B cell (primary cell): ENCODE results near the gene DEDD2. TPM values are rescaled to one million over a fixed set of nuclear protein-coding genes. Genes with fewer than 3 reads are reported as not detected.
A peak's percentile ranks its signal among the peaks of the same experiment; 100 is the strongest.

Experiments
- ATAC-seq: fragments of 200-7000 bp; cut with Tn5 transposase; one replicate; pipeline ENCODE4 v1.10.0; 2021; ENCODE audit warnings: low read depth, mild to moderate bottlenecking, moderate number of reproducible peaks, moderate library complexity
- CTCF ChIA-PET: fragments of 350-600 bp; sonication (Branson Sonifier 250); formaldehyde crosslinking; loops from one replicate; lab custom pipeline; 2021; ENCODE audit warnings: antibody characterized with exemption, inconsistent platforms; lab: Charles Lee
- POLR2A ChIA-PET: fragments of 350-600 bp; sonication (Branson Sonifier 250); formaldehyde crosslinking; loops from one replicate; lab custom pipeline; 2021; ENCODE audit warnings: antibody characterized with exemption; lab: Charles Lee
- DNase-seq: peaks from one replicate; pipeline ENCODE4 v3.0.0; 2013
- H2AFZ ChIP-seq: 2 replicates; pipeline ENCODE4 v1.6.1; 2012; ENCODE audit warnings: mild to moderate bottlenecking, low read depth, low read length; ENCODE audit not compliant: insufficient read depth, poor library complexity, severe bottlenecking
- H3K27ac ChIP-seq, 2 donors: 1 replicate in 1 of 2; 2 replicates in 1 of 2; pipeline ENCODE4 v1.5.1; 2012 to 2013; ENCODE audit warnings: low read length in 2 of 2, mild to moderate bottlenecking in 2 of 2, moderate library complexity in 1 of 2
- H3K27me3 ChIP-seq, 4 experiments: fragments of 200-600 bp in 1 of 4; sonication (generic) in 1 of 4; replicated peaks in 1 of 4; 1 replicate in 2 of 4; 2 replicates in 2 of 4; pipeline versions ENCODE4 v1.6.1 to v1.7.0; 2013 to 2016; ENCODE audit warnings: low read length in 3 of 4, mild to moderate bottlenecking in 2 of 4, mixed read lengths in 1 of 4, moderate library complexity in 1 of 4; ENCODE audit not compliant: insufficient read depth in 4 of 4, control insufficient read depth in 3 of 4; ENCODE audit errors: control extremely low read depth in 1 of 4
- H3K36me3 ChIP-seq, 2 experiments: replicated peaks in 1 of 2; 1 replicate in 1 of 2; 2 replicates in 1 of 2; pipeline versions ENCODE4 v1.6.1 to v1.7.1; 2013; ENCODE audit warnings: low read length in 1 of 2; ENCODE audit not compliant: insufficient read depth in 2 of 2, control insufficient read depth in 1 of 2; ENCODE audit errors: control extremely low read depth in 1 of 2, extremely low read depth in 1 of 2
- H3K4me1 ChIP-seq, 2 donors: fragments of 200-600 bp in 1 of 2; sonication (generic) in 1 of 2; 1 replicate in 1 of 2; 2 replicates in 1 of 2; pipeline versions ENCODE4 v1.5.1 to v1.6.1; 2013 to 2017; ENCODE audit warnings: low read length in 2 of 2; ENCODE audit not compliant: control insufficient read depth in 2 of 2, insufficient read depth in 2 of 2
- H3K4me2 ChIP-seq: replicated peaks from 2 replicates; pipeline ENCODE3; 2012; ENCODE audit warnings: mild to moderate bottlenecking, low read depth, low read length; ENCODE audit not compliant: poor library complexity, severe bottlenecking
- H3K4me3 ChIP-seq, 5 experiments: fragments of 200-600 bp in 1 of 5; sonication (generic) in 1 of 5; 1 replicate in 3 of 5; 2 replicates in 2 of 5; pipeline versions ENCODE4 v1.5.1 to v1.7.0; 2011 to 2016; ENCODE audit warnings: low read length in 4 of 5, mild to moderate bottlenecking in 4 of 5, low read depth in 2 of 5, control low read depth in 1 of 5, moderate library complexity in 1 of 5; ENCODE audit not compliant: insufficient read depth in 1 of 5; ENCODE audit errors: control extremely low read depth in 1 of 5, extremely low read depth in 1 of 5
- H3K79me2 ChIP-seq: fragments of 200-600 bp; sonication (generic); one replicate; pipeline ENCODE4 v1.6.0; 2016; ENCODE audit warnings: low read length; ENCODE audit not compliant: control insufficient read depth, insufficient read depth
- H3K9ac ChIP-seq: fragments of 200-600 bp; sonication (generic); 2 replicates; pipeline ENCODE4 v1.6.1; 2017; ENCODE audit warnings: mild to moderate bottlenecking, low read length, moderate library complexity
- H3K9me3 ChIP-seq, 3 donors: one replicate each; pipeline versions ENCODE4 v1.6.1 to v1.7.1; 2013; ENCODE audit warnings: low read length in 2 of 3; ENCODE audit not compliant: control insufficient read depth in 2 of 3, insufficient read depth in 1 of 3; ENCODE audit errors: control extremely low read depth in 1 of 3
- H4K20me1 ChIP-seq: 2 replicates; pipeline ENCODE4 v1.6.0; 2012; ENCODE audit warnings: mild to moderate bottlenecking, low read length; ENCODE audit not compliant: insufficient read depth, control insufficient read depth, poor library complexity, severe bottlenecking
- H3K27ac Mint-ChIP-seq: one replicate; pipeline ENCODE4 v1.8.0; 2021; ENCODE audit warnings: mixed read lengths
- H3K27me3 Mint-ChIP-seq: one replicate; pipeline ENCODE4 v1.8.0; 2021; ENCODE audit warnings: mixed read lengths
- H3K4me1 Mint-ChIP-seq: one replicate; pipeline ENCODE4 v1.8.0; 2021; ENCODE audit warnings: mixed read lengths
- H3K4me3 Mint-ChIP-seq: one replicate; pipeline ENCODE4 v1.8.0; 2021; ENCODE audit warnings: mixed read lengths
- H3K9me3 Mint-ChIP-seq: one replicate; pipeline ENCODE4 v1.8.0; 2022; ENCODE audit warnings: mixed read lengths; ENCODE audit not compliant: insufficient read depth
- CTCF ChIP-seq: fragments of 200-600 bp; IDR thresholded peaks from one replicate; pipeline ENCODE4 v1.8.0; 2022; ENCODE audit warnings: antibody characterized with exemption, mild to moderate bottlenecking
- EZH2 ChIP-seq: IDR thresholded peaks from 2 replicates; pipeline ENCODE4 v1.6.1; 2012; ENCODE audit warnings: borderline replicate concordance, low read depth, mild to moderate bottlenecking, moderate library complexity, low read length; ENCODE audit not compliant: insufficient read depth, poor library complexity, severe bottlenecking
- WGBS: methylation state at CpG from one replicate; pipeline ENCODE4 v1.1.5; 2013; ENCODE audit warnings: missing lambda C conversion rate; ENCODE audit not compliant: insufficient coverage; 5-methylcytosine and 5-hydroxymethylcytosine counted together
- intact Hi-C: fragments of 100-400 bp; cut with micrococcal nuclease; formaldehyde crosslinking; loops from one replicate; pipeline ENCODE4 v1.10.0; 2022
- polyA plus RNA-seq: library from polyadenylated mRNA; depleted of rRNA; stranded (reverse); fragments of >200 nt; gene quantifications from 2 replicates; pipeline ENCODE4 v1.2.3, GENCODE V29; 2012
- total RNA-seq, 2 donors: library from RNA; stranded (reverse); fragments of 120-200 nt in 1 of 2; gene quantifications; 1 replicate in 1 of 2; 2 replicates in 1 of 2; pipeline versions ENCODE4 v1.2.3 to v1.2.4, GENCODE V29; 2013 to 2022

DEDD2 gene
- total and polyA plus RNA-seq, 2 donors (not counting 1 experiment from before 2014, with no cell fraction given) = 52.8 to 90.6 TPM

- peaks cover 11% of the 10 kb centered on the region for H4K20me1 ChIP-seq
- DNase-seq (no peak), ATAC-seq (no peak)
- H3K4me3 Mint-ChIP-seq = no peak overlapping the region
- H3K4me3 ChIP-seq = no peak overlapping the region
- H2AFZ ChIP-seq = no peak overlapping the region
- H3K36me3 ChIP-seq = peaks cover 0 to 28% of the 10 kb centered on the region in 2 experiments
- no peaks in the 10 kb centered on the region for H3K27me3 Mint-ChIP-seq
- H3K27ac ChIP-seq = peak overlapping the region; percentile 45 to 73
- 13% methylated on average over 3 of the region's 5 CpGs for WGBS
- peak overlapping the region; percentile 65 for H3K27ac Mint-ChIP-seq
- peaks cover 67% of the 10 kb centered on the region for H3K4me1 Mint-ChIP-seq
- H3K9me3 Mint-ChIP-seq = peaks cover 2% of the 10 kb centered on the region
- H3K27me3 ChIP-seq = no peaks in the 10 kb centered on the region
- peak overlapping the region; percentile 52 for H3K4me2 ChIP-seq
- no peak for TF ChIP-seq EZH2
- no peak for TF ChIP-seq CTCF
- H3K9me3 ChIP-seq = peaks cover 0 to 7% (median 4%) of the 10 kb centered on the region in 3 donors
- H3K79me2 ChIP-seq = peaks cover 18% of the 10 kb centered on the region
- intact Hi-C loops = no loop called here
- POLR2A ChIA-PET = interaction anchor here (0.6 kb wide), 2 partner anchors 48 to 63 kb away, joined by 4 read pairs; no protein-coding TSS in a partner anchor
- peaks cover 51 to 65% of the 10 kb centered on the region in 2 donors for H3K4me1 ChIP-seq
- no peak overlapping the region for H3K9ac ChIP-seq
- CTCF ChIA-PET = interaction anchor here (1.0 to 3.0 kb wide), 4 partner anchors 13 to 83 kb away, joined by 3 to 14 read pairs (median 10); partner anchors contain the start of gene POU2F2
Measured at GRCh38 chr19:42197375-42197817, 20.1 kb downstream of the DEDD2 start.
